Astrocyte of the cerebellum (primary cell): ENCODE results near the gene VPS26B.

Experiments
- DNase-seq: peaks from one replicate; pipeline ENCODE4 v3.0.0-alpha.2; 2011; ENCODE audit warnings: low read depth
- H3K4me3 ChIP-seq: 2 replicates; pipeline ENCODE4 v1.5.1; 2011; ENCODE audit warnings: mild to moderate bottlenecking, low read depth, low read length, moderate library complexity
- CTCF ChIP-seq: IDR thresholded peaks from 2 replicates; pipeline ENCODE4 v1.5.1; 2012; ENCODE audit warnings: low read length, low read depth, moderate library complexity, mild to moderate bottlenecking; ENCODE audit errors: missing control alignments
- in situ Hi-C: cut with HindIII; loops from 2 replicates; pipeline ENCODE4 v1.10.0; 2017; ENCODE audit warnings: low sequenced_read_pairs

The VPS26B gene

GRCh38 chr11:134264966-134265764 is 40.7 kb downstream of the VPS26B start:
- no peak for TF ChIP-seq CTCF
- no peak overlapping the region for H3K4me3 ChIP-seq
- DNase-seq: no peak
- in situ Hi-C loops: no loop called here

- in situ Hi-C loops: no loop called here
- TF ChIP-seq CTCF: no peak
- no peak for DNase-seq
- H3K4me3 ChIP-seq: no peak overlapping the region
Observed at GRCh38 chr11:134266440-134266839, 42.0 kb downstream of the VPS26B start.

GRCh38 chr11:134266841-134267251 is 42.4 kb downstream of the VPS26B start:
- in situ Hi-C loops: no loop called here
- no peak for DNase-seq
- no peak overlapping the region for H3K4me3 ChIP-seq
- TF ChIP-seq CTCF: no peak

GRCh38 chr11:134267461-134267860 is 43.0 kb downstream of the VPS26B start:
- no peak for TF ChIP-seq CTCF
- in situ Hi-C loops: no loop called here
- DNase-seq: no peak
- no peak overlapping the region for H3K4me3 ChIP-seq

- in situ Hi-C loops: no loop called here
Observed at GRCh38 chr11:134267966-134268365, 43.5 kb downstream of the VPS26B start.

GRCh38 chr11:134270250-134270714 is 45.8 kb downstream of the VPS26B start:
- TF ChIP-seq CTCF: peak; percentile 26
- DNase-seq: no peak
- H3K4me3 ChIP-seq: no peak overlapping the region
- in situ Hi-C loops: no loop called here

More at GRCh38 chr11:134267966-134268365, 43.5 kb downstream of the VPS26B start:
- DNase-seq: no peak
- H3K4me3 ChIP-seq: no peak overlapping the region
- no peak for TF ChIP-seq CTCF
